Thoracic aorta (tissue), 2 donors: ENCODE data around the gene SUFU. TPM values are rescaled to one million over a fixed set of nuclear protein-coding genes. Genes with fewer than 3 reads are reported as not detected.

Source experiments
- ATAC-seq: fragments of 150-250 bp; one replicate; pipeline ENCODE4 v1.8.0; 2017; ENCODE audit warnings: low read depth; ENCODE audit not compliant: insufficient number of reproducible peaks, low FRiP score
- DNase-seq: peaks from one replicate; pipeline ENCODE4 v3.0.0-alpha.2; 2020; ENCODE audit warnings: low spot score
- H3K27ac ChIP-seq, 2 donors: fragments of 200-600 bp; sonication (generic); 1 replicate in 1 of 2; 2 replicates in 1 of 2; pipeline ENCODE4 v1.5.1; 2016; ENCODE audit warnings: mild to moderate bottlenecking in 2 of 2, moderate library complexity in 2 of 2
- H3K27me3 ChIP-seq: fragments of 200-600 bp; sonication (generic); replicated peaks from 2 replicates; pipeline ENCODE4 v1.6.0; 2016; ENCODE audit warnings: mild to moderate bottlenecking; ENCODE audit not compliant: insufficient read depth
- H3K36me3 ChIP-seq: fragments of 200-600 bp; sonication (generic); one replicate; pipeline ENCODE4 v1.5.1; 2016
- H3K4me1 ChIP-seq, 2 donors: fragments of 200-600 bp; sonication (generic); 1 replicate in 1 of 2; 2 replicates in 1 of 2; pipeline versions ENCODE4 v1.5.1 to v1.6.0; 2016; ENCODE audit warnings: low read depth in 2 of 2, mild to moderate bottlenecking in 1 of 2; ENCODE audit not compliant: control insufficient read depth in 1 of 2
- H3K4me3 ChIP-seq: fragments of 200-600 bp; sonication (generic); 2 replicates; pipeline ENCODE4 v1.5.1; 2016; ENCODE audit warnings: mild to moderate bottlenecking
- H3K9me3 ChIP-seq: fragments of 200-600 bp; sonication (generic); 2 replicates; pipeline ENCODE4 v1.5.1; 2016
- CTCF ChIP-seq: fragments of 200-600 bp; sonication (generic); IDR thresholded peaks from one replicate; pipeline ENCODE4 v1.5.1; 2019; ENCODE audit warnings: antibody characterized with exemption
- total RNA-seq, 2 donors: library from RNA; depleted of rRNA; stranded (reverse); fragments of >200 nt; gene quantifications; one replicate each; pipeline versions ENCODE4 v1.1.0 to v1.2.3, GENCODE V29; 2016

SUFU gene
- total RNA-seq, 2 donors from 2014 or later: 4.6 to 7.6 TPM

- DNase-seq (no peak), ATAC-seq (no peak)
- peaks cover 0 to 25% of the 10 kb centered on the region in 2 donors for H3K4me1 ChIP-seq
Measured at GRCh38 chr10:102553771-102554170, 50.0 kb downstream of the SUFU start.

GRCh38 chr10:102554531-102554930 is 50.8 kb downstream of the SUFU start:
- H3K27ac ChIP-seq: no peak overlapping the region
- DNase-seq: no peak
- peaks cover 0 to 17% of the 10 kb centered on the region in 2 donors for H3K4me1 ChIP-seq
- H3K27me3 ChIP-seq: no peaks in the 10 kb centered on the region
- no peak for ATAC-seq
- no peak overlapping the region for H3K4me3 ChIP-seq
- H3K9me3 ChIP-seq: no peaks in the 10 kb centered on the region
- no peaks in the 10 kb centered on the region for H3K36me3 ChIP-seq
- no peak for TF ChIP-seq CTCF

More at GRCh38 chr10:102553771-102554170, 50.0 kb downstream of the SUFU start:
- no peak for TF ChIP-seq CTCF
- H3K36me3 ChIP-seq: no peaks in the 10 kb centered on the region
- H3K27ac ChIP-seq: no peak overlapping the region
- H3K9me3 ChIP-seq: no peaks in the 10 kb centered on the region
- no peak overlapping the region for H3K4me3 ChIP-seq
- no peaks in the 10 kb centered on the region for H3K27me3 ChIP-seq

DNA sequence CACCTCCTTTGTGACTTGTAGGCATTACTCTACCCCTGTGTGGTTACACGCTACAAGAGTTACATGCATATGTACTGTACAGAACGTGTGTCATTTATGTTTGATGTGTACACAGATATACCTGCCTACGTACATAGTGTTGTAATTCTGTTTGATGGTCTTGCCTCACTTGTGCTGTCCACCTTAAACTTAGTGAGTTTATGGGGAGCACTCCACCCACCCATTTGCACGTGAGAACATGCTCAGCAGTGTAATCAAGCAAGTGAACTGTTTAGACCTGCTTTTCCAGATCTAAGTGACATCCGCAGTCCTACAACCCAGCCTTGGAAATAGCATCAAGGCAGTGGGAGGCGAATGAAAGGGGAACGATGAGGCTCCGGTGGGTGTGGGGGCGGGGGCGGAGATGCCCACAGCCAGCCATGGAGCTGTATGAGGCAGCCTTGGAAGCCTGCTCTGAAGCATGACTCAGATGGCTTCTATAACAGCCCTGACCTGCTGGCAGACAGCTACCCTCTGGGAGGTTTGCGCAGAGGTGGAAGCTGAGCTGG is 52.1 kb downstream of the SUFU start:
- Histone ChIP-seq H3K4me1 (peaks cover 0 to 10% of the 10 kb centered on the region in 2 donors), H3K27ac (no peak overlapping the region), H3K9me3 (no peaks in the 10 kb centered on the region), H3K4me3 (no peak overlapping the region), H3K36me3 (no peaks in the 10 kb centered on the region), H3K27me3 (no peaks in the 10 kb centered on the region)
- ATAC-seq (no peak), DNase-seq (no peak)
- TF ChIP-seq CTCF: no peak

GRCh38 chr10:102557569-102557968 is 53.8 kb downstream of the SUFU start:
- Histone ChIP-seq H3K36me3 (no peaks in the 10 kb centered on the region), H3K4me3 (no peak overlapping the region), H3K9me3 (no peaks in the 10 kb centered on the region), H3K27ac (no peak overlapping the region), H3K27me3 (no peaks in the 10 kb centered on the region), H3K4me1 (peaks cover 0 to 10% of the 10 kb centered on the region in 2 donors)
- ATAC-seq: no peak
- TF ChIP-seq CTCF: no peak
- no peak for DNase-seq

DNA sequence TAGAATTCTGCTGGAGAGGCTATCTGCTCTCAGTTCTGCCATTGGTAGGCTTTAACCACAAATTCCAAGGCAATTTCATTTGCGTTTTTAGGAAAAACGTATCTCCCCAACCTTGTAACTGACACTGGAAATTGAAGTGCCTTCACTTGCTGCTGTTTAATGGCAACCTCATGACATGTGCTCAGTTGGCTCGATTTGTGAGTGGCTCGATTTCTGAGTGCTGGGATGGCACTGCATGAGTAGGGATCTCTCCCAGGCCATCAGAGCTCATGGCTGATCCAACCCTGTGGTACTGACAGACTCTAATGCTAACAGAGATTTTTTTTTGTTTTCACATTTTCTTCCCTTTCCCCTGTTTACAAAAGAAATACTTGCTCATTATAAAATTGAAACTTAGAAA is 56.0 kb downstream of the SUFU start:
- H3K4me1 ChIP-seq: peaks cover 0 to 10% of the 10 kb centered on the region in 2 donors
- TF ChIP-seq CTCF: no peak
- no peak overlapping the region for H3K4me3 ChIP-seq
- no peak overlapping the region for H3K27ac ChIP-seq
- no peaks in the 10 kb centered on the region for H3K27me3 ChIP-seq
- DNase-seq (no peak), ATAC-seq (no peak)
- no peaks in the 10 kb centered on the region for H3K9me3 ChIP-seq
- H3K36me3 ChIP-seq: no peaks in the 10 kb centered on the region
